ENCODE data around the gene MAP3K10. TPM values are rescaled to one million over a fixed set of nuclear protein-coding genes. Genes with fewer than 3 reads are reported as not detected.

MAP3K10 gene
- total RNA-seq, 1 donor from 2014 or later: 25.8 TPM

- no peak for DNase-seq (ENCODE audit: low spot score)
These were observed 42.7 kb downstream of the MAP3K10 start for GRCh38 chr19:40233811-40234389.

GRCh38 chr19:40234429-40235237 is 43.4 kb downstream of the MAP3K10 start:
- DNase-seq (ENCODE audit: low spot score): no peak

- DNase-seq (ENCODE audit: low spot score): no peak
These were observed 44.2 kb downstream of the MAP3K10 start for GRCh38 chr19:40235238-40236025.

GRCh38 chr19:40236026-40236355 is 44.8 kb downstream of the MAP3K10 start:
- no peak for DNase-seq (ENCODE audit: low spot score)

GRCh38 chr19:40236366-40236765 is 45.1 kb downstream of the MAP3K10 start:
- DNase-seq (ENCODE audit: low spot score): no peak

- no peak for DNase-seq (ENCODE audit: low spot score)
These were observed 46.6 kb downstream of the MAP3K10 start for GRCh38 chr19:40237791-40238190.

GRCh38 chr19:40238775-40239174 is 47.5 kb downstream of the MAP3K10 start:
- DNase-seq (ENCODE audit: low spot score): no peak

GRCh38 chr19:40239415-40240226 is 48.4 kb downstream of the MAP3K10 start:
- no peak for DNase-seq (ENCODE audit: low spot score)

- no peak for DNase-seq (ENCODE audit: low spot score)
These were observed 49.1 kb downstream of the MAP3K10 start for GRCh38 chr19:40240332-40240731.

GRCh38 chr19:40241125-40241808 is 50.0 kb downstream of the MAP3K10 start:
- DNase-seq (ENCODE audit: low spot score): no peak

- DNase-seq (ENCODE audit: low spot score): peak; percentile 27
These were observed 50.7 kb downstream of the MAP3K10 start for GRCh38 chr19:40241809-40242384.

GRCh38 chr19:40242480-40242879 is 51.3 kb downstream of the MAP3K10 start:
- DNase-seq (ENCODE audit: low spot score): no peak

- no peak for DNase-seq (ENCODE audit: low spot score)
These were observed 52.0 kb downstream of the MAP3K10 start for GRCh38 chr19:40243181-40243580.

GRCh38 chr19:40244579-40245317 is 53.5 kb downstream of the MAP3K10 start:
- DNase-seq (ENCODE audit: low spot score): no peak

- no peak for DNase-seq (ENCODE audit: low spot score)
These were observed 54.4 kb downstream of the MAP3K10 start for GRCh38 chr19:40245506-40246128.

GRCh38 chr19:40246292-40247073 is 55.3 kb downstream of the MAP3K10 start:
- DNase-seq (ENCODE audit: low spot score): no peak

GRCh38 chr19:40247178-40247577 is 56.0 kb downstream of the MAP3K10 start:
- DNase-seq (ENCODE audit: low spot score): no peak

GRCh38 chr19:40247735-40248262 is 56.6 kb downstream of the MAP3K10 start:
- DNase-seq (ENCODE audit: low spot score): no peak

- no peak for DNase-seq (ENCODE audit: low spot score)
These were observed 58.0 kb downstream of the MAP3K10 start for GRCh38 chr19:40249201-40249600.

Measured in mucosa of gallbladder (tissue), 1 donor.